ENCODE data around the gene ZPBP2.

Gene ZPBP2

GRCh38 chr17:39845052-39845846 lies 22.8 kb upstream of the ZPBP2 start (continued):
- TF ChIP-seq PRDM2 (tag by site-specific recombination; IDR thresholded peaks at IDR 0.05; ENCODE audit: borderline replicate concordance): no peak
- no peak for TF ChIP-seq ZNF157 (tag by site-specific recombination; IDR thresholded peaks at IDR 0.05)
- peak; percentile 88; the same call in 1 of the 2 replicates for TF ChIP-seq ZNF362 (tag by site-specific recombination; IDR thresholded peaks at IDR 0.05)
- TF ChIP-seq ZNF121 (tag by site-specific recombination; IDR thresholded peaks at IDR 0.05): peak; percentile 51
- no peak for TF ChIP-seq ZNF76 (tag by site-specific recombination; IDR thresholded peaks at IDR 0.05; ENCODE audit: borderline replicate concordance, low read depth)
- TF ChIP-seq GFI1B (tag by site-specific recombination; IDR thresholded peaks at IDR 0.05): peak; percentile 71; the same call in 1 of the 2 replicates
- TF ChIP-seq ZSCAN16 (tag by site-specific recombination; IDR thresholded peaks at IDR 0.05): no peak
- no peak for TF ChIP-seq REST (tag by site-specific recombination; IDR thresholded peaks at IDR 0.05)
- TF ChIP-seq ZNF223 (tag by site-specific recombination; IDR thresholded peaks at IDR 0.05): no peak

- H3K4me3 ChIP-seq (ENCODE audit: low read depth, low read length): no peak overlapping the region
- TF ChIP-seq ZNF280D (tag by site-specific recombination; IDR thresholded peaks at IDR 0.05): no peak
- peak; percentile 89 for TF ChIP-seq ZNF362 (tag by site-specific recombination; IDR thresholded peaks at IDR 0.05)
- peaks cover 25% of the 10 kb centered on the region for H3K4me1 ChIP-seq (ENCODE audit: control insufficient read depth, insufficient read depth, low read length)
- CTCF ChIA-PET: interaction anchor here (0.5 to 1.1 kb wide), 5 partner anchors 24 to 239 kb away, joined by 3 to 4 read pairs (median 3); no protein-coding TSS in a partner anchor
- no peak overlapping the region for H3K27ac ChIP-seq (ENCODE audit: extremely low read depth, low read depth, low read length)
- POLR2A ChIA-PET: no interaction called here
- H3K9me3 ChIP-seq (ENCODE audit: control insufficient read depth, insufficient read depth, low read depth, low read length): no peaks in the 10 kb centered on the region
- H3K36me3 ChIP-seq (ENCODE audit: control insufficient read depth in 2 of 2, insufficient read depth in 1 of 2, low read length in 2 of 2): no peaks in the 10 kb centered on the region; a peak in 1 of 3 replicates
These were observed 21.8 kb upstream of the ZPBP2 start for GRCh38 chr17:39846205-39846604.
